Spinal cord (tissue), 10 donors: ENCODE data around the gene C15orf40. TPM values are rescaled to one million over a fixed set of nuclear protein-coding genes. Genes with fewer than 3 reads are reported as not detected.
A peak's percentile ranks its signal among the peaks of the same experiment; 100 is the strongest.
"Not testable (repeated sequence)": the region's sequence is repeated elsewhere in the genome, so short reads cannot be mapped to it uniquely, and the experiment has no call there.

Experiments used
- DNase-seq, 6 donors: peaks; one replicate each; pipeline versions ENCODE4 v3.0.0 to v3.0.0-alpha.2; 2013 to 2015; ENCODE audit warnings: low spot score in 6 of 6, low read depth in 4 of 6
- H3K27ac ChIP-seq: one replicate; pipeline ENCODE4 v1.5.1; 2013; ENCODE audit warnings: low read depth, low read length, control low read depth
- H3K27me3 ChIP-seq: one replicate; pipeline ENCODE4 v1.6.1; 2013; ENCODE audit warnings: low read length; ENCODE audit not compliant: control insufficient read depth, insufficient read depth
- H3K36me3 ChIP-seq: one replicate; pipeline ENCODE4 v1.6.1; 2013; ENCODE audit warnings: low read length; ENCODE audit not compliant: control insufficient read depth, insufficient read depth
- H3K4me1 ChIP-seq: one replicate; pipeline ENCODE4 v1.6.1; 2013; ENCODE audit warnings: low read length; ENCODE audit not compliant: control insufficient read depth, insufficient read depth
- H3K4me3 ChIP-seq: one replicate; pipeline ENCODE4 v1.5.1; 2013; ENCODE audit warnings: low read depth, low read length, control low read depth
- H3K9me3 ChIP-seq: one replicate; pipeline ENCODE4 v1.6.1; 2013; ENCODE audit warnings: low read length; ENCODE audit not compliant: control insufficient read depth, insufficient read depth
- WGBS: methylation state at CpG from one replicate; pipeline ENCODE4 v1.1.5; 2013; ENCODE audit warnings: missing lambda C conversion rate; ENCODE audit not compliant: insufficient coverage; 5-methylcytosine and 5-hydroxymethylcytosine counted together
- long read RNA-seq, 4 donors: transcript quantifications; one replicate each; lab custom pipeline, GENCODE V29; 2026
- polyA plus RNA-seq, 2 donors: library from polyadenylated mRNA; unstranded; fragments of 120-200 nt; gene quantifications; one replicate each; pipeline ENCODE4 v1.2.1, GENCODE V29; 2013; ENCODE audit not compliant: insufficient read length in 2 of 2
- total RNA-seq, 2 donors: library from RNA; depleted of rRNA in 1 of 2; stranded (reverse); fragments of 120-200 nt in 1 of 2; fragments of >200 nt in 1 of 2; gene quantifications; one replicate each; pipeline versions ENCODE4 v1.2.3 to v1.2.4, GENCODE V29; 2013 to 2014
- donor health status: healthy.

C15orf40 gene
- total RNA-seq (10 to 100 TPM; 11.3 to 18.6 TPM), polyA plus RNA-seq (10 to 100 TPM; 19.8 to 20.8 TPM)
- long read RNA-seq, donor 1, full-length matches to known transcripts, result 8 of 8 reads
- long read RNA-seq, donor 1, partial matches to known transcripts, result 0 of 8 reads
- long read RNA-seq, donor 1, other reads (novel, unspliced or antisense), result 0 of 8 reads
- long read RNA-seq, donor 2, full-length matches to known transcripts, result 6 of 6 reads
- long read RNA-seq, donor 2, partial matches to known transcripts, result 0 of 6 reads
- long read RNA-seq, donor 2, other reads (novel, unspliced or antisense), result 0 of 6 reads
- long read RNA-seq, donor 3, partial matches to known transcripts, result 0 of 1 reads
- long read RNA-seq, donor 3, other reads (novel, unspliced or antisense), result 0 of 1 reads
- long read RNA-seq, donor 4, full-length matches to known transcripts, result 10 of 10 reads
- long read RNA-seq, donor 4, partial matches to known transcripts, result 0 of 10 reads
- long read RNA-seq, donor 4, other reads (novel, unspliced or antisense), result 0 of 10 reads

DNA sequence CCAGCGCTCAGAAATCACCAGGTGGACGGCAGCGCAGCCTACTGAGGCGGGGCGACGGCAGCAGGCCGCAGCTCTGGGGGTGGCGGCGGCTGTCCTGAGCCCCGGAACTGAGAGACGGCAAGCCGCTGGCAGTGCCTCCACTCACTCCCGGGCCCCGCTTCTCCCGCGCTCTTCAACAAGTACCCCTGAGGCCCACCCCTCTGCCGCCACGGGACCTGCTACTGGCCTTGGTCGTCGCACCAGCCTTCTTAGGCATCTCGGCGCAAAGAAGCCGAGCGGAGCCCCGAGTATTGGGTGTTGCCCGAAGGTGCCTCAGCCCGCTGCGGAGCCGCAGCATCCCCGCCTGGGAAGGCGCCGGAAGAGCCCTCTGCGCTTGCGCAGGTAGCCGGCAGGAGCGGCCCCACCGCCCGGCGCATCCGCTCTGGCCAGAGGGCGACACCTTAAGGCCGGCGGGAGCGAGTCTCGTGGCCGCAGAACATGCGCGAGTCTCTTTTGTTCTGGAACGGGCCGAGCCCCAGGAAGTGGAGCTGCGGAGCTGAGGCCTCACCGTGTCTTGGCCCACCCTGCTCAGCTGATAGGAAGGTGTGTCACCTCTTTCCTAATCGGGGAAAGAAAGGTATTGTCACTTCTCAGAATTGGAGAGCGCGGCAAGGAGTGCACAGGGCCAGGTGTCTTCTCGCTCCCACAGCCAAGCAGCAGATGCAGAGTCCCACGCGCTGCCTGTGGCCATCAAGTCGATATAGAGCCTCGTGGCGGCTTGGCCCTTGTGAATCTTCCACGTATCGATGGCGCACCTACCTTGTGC is at the start of gene C15orf40:
C15orf40 (minus strand) TSS at position 369 of the 805 bp plus-strand sequence; CDS start at position 337, 32 bp downstream.
- Histone ChIP-seq H3K4me1 (peaks cover 15% of the 10 kb centered on the region), H3K27me3 (no peaks in the 10 kb centered on the region), H3K27ac (peak within 1 kb of the TSS; percentile 81), H3K4me3 (peak within 1 kb of the TSS; percentile 87), H3K36me3 (peaks cover 18% of the 10 kb centered on the region), H3K9me3 (no peaks in the 10 kb centered on the region)
- peak; percentile 80 to 98 (median 88) for DNase-seq
- WGBS, result 2% methylated on average over 64 of the region's 64 CpGs

DNA sequence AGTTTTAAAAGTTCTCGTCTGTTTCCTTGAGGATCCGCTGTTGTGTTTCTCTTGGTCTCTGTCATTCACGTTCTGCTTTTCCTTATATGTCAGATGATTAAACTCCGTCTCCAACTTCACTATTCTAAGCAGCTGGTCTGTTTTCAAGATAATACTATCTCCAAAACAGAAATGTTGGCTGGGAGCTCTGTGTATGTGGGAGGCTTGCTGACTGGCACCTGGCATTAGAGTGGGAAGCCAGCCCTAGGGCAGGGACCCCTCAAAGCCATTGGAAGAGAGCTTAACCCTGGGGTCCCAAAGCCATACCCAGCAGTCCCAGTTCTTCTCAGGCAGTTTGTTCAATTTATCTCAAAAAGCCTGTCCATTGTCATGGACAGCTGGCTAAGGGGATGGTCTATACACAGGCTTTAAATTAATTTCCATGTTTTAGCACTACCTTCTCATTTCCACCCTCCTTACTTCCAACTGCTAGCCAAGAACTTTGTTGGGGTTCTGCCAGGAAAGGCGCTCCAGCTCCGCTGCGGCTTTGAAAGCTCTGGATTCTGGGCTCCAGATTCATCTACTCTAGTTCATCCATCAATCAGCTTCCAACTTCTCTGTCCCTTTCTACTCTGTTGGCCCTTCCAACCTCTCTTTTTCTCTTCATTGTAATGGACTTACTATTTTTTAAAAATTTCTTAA is 46.4 kb upstream of the C15orf40 start:
- WGBS, result 61% methylated on average over 5 of the region's 7 CpGs
- peaks cover 15% of the 10 kb centered on the region for H3K36me3 ChIP-seq
- no peak overlapping the region for H3K4me3 ChIP-seq
- H3K9me3 ChIP-seq, result no peaks in the 10 kb centered on the region
- H3K4me1 ChIP-seq, result peaks cover 8% of the 10 kb centered on the region
- peak in 1 of 6 donors; percentile 64 for DNase-seq
- H3K27ac ChIP-seq, result no peak overlapping the region
- H3K27me3 ChIP-seq, result no peaks in the 10 kb centered on the region

DNA sequence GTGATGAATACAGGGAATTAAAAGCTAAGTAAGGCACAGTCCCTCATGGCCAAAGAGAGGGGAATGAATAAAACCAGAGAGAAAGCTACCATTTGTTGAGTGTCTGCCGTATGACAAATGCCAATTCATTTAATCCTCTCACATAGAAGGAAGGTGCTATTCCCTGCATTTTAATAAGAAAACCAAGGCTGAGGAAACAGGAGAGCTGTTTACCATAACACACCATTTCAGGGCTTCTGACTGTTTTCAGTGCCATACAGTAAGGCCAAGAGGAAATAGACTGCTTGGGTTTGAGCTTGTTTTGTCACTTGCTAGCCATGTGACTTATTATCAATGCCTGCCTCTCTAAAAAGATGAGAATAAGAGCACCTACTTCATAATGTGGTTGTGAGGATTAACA is 45.6 kb upstream of the C15orf40 start:
- peak in 1 of 6 donors; percentile 43 for DNase-seq
- Histone ChIP-seq H3K9me3 (no peaks in the 10 kb centered on the region), H3K27ac (no peak overlapping the region), H3K27me3 (no peaks in the 10 kb centered on the region), H3K36me3 (peaks cover 17% of the 10 kb centered on the region), H3K4me1 (peaks cover 8% of the 10 kb centered on the region), H3K4me3 (no peak overlapping the region)
- WGBS, result no CpG with 5 or more reads among the region's 1 CpG

DNA sequence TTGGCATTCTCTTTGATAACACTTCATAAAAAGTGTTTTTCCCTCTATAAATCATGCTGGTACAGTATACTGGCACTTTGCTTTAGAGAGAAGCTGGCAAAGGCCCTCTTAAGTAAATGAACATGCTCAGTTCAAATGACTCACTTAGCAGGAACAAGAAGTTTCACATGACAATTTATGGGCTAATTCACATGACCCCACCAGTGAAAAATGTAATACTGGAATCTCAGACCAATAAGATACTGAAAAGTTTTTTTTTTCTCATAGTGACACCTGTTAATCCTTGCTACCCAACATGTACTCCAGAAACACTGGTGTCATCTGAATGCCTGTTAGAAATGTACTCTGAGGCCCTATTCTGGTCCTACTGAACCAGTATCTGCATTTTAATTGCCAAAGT is 41.7 kb upstream of the C15orf40 start:
- H3K4me3 ChIP-seq, result no peak overlapping the region
- H3K4me1 ChIP-seq, result peaks cover 5% of the 10 kb centered on the region
- no peaks in the 10 kb centered on the region for H3K27me3 ChIP-seq
- no peak overlapping the region for H3K27ac ChIP-seq
- peaks cover 21% of the 10 kb centered on the region for H3K36me3 ChIP-seq
- no peak for DNase-seq
- no peaks in the 10 kb centered on the region for H3K9me3 ChIP-seq

DNA sequence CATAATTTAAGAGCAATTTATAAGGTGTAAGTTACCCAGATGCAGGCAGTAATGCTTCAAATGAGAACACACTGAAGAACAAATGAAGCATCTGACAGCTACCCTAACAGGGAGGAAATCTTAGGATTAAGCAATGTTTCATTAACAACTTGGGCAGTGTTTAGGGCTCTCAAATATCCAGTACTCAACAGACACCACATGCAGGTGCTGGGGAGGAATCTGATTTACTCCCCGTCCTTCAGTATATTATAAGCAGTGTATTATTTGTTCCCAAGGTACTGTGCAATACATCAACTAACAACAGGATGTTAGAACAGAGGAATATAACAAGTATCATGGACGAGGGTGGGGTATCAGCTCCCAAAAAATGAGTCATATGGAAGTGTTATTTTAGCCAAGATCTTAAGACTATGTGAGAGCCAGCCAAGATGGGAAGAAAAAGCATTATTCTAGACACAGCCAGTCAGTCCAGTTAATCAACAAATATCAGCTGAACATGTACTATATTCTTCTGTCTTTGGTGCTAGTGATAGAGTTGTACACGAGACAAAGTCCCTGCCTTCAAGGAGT is 35.2 kb upstream of the C15orf40 start:
- WGBS, result no CpG with 5 or more reads among the region's 3 CpGs
- Histone ChIP-seq H3K36me3 (peaks cover 12% of the 10 kb centered on the region), H3K27me3 (no peaks in the 10 kb centered on the region), H3K4me1 (no peaks in the 10 kb centered on the region), H3K27ac (no peak overlapping the region), H3K9me3 (no peaks in the 10 kb centered on the region), H3K4me3 (no peak overlapping the region)
- DNase-seq, result no peak

DNA sequence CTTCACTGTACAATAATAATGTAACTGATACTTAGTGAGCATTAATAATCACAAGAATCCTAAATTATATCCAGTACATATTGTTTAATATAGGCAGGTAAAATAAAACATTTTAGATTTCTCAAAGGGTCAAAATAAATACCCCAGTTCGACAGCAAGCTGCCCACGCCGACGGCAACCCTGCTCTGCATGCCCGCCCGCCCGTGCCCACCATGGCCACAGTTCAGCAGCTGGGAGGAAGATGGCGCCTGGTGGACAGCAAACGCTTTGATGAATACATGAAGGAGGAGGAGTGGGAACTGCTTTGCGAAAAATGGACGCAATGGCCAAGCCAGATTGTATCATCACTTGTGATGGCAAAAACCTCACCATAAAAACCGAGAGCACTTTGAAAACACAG is 32.7 kb upstream of the C15orf40 start:
- H3K27ac ChIP-seq, result no peak overlapping the region
- no peaks in the 10 kb centered on the region for H3K9me3 ChIP-seq
- H3K4me3 ChIP-seq, result no peak overlapping the region
- H3K36me3 ChIP-seq, result peaks cover 35% of the 10 kb centered on the region
- no peaks in the 10 kb centered on the region for H3K4me1 ChIP-seq
- H3K27me3 ChIP-seq, result no peaks in the 10 kb centered on the region
- DNase-seq, result no peak
- 96% methylated on average over 11 of the region's 12 CpGs for WGBS

DNA sequence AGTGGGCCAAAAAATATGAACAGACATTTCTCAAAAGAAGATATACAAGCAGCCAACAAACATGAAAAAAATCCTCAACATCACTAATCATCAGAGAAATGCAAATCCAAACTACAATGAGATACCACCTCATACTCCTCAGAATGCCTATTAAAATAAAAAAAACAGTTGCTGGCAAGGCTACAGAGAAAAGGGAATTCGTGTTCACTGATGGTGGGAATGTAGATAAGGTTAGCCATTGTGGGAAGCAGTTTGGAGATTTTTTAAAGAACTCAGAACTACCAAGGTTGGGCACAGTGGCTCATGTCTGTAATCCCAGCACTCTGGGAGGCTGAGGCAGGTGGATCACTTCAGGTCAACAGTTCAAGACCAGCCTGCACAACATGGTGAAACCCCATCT is 27.8 kb upstream of the C15orf40 start:
- H3K36me3 ChIP-seq, result peaks cover 30% of the 10 kb centered on the region
- H3K4me1 ChIP-seq, result no peaks in the 10 kb centered on the region
- no peak overlapping the region for H3K27ac ChIP-seq
- H3K4me3 ChIP-seq, result no peak overlapping the region
- no CpG with 5 or more reads among the region's 1 CpG for WGBS
- no peaks in the 10 kb centered on the region for H3K27me3 ChIP-seq
- no peak for DNase-seq
- H3K9me3 ChIP-seq, result no peaks in the 10 kb centered on the region

DNA sequence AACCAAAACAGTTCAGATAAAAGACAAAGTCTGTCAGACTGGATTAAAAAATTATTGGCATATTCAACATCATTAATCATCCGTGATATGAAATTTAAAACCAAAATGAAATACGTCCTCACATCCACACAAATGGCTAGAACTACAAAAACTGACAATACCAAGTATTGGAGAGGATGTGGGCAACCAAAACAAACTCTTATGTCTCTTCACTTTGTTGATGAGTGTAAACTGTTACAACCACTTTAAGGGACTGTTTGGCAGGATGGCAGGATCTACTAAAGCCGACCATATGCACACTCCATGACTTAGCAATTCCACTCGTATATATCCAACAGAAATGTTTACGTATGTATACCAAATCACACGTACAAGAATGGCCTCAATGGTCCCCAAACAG is 24.8 kb upstream of the C15orf40 start:
- Histone ChIP-seq H3K4me3 (no peak overlapping the region), H3K4me1 (no peaks in the 10 kb centered on the region)
- 100% methylated on average over 1 of the region's 6 CpGs for WGBS

DNA sequence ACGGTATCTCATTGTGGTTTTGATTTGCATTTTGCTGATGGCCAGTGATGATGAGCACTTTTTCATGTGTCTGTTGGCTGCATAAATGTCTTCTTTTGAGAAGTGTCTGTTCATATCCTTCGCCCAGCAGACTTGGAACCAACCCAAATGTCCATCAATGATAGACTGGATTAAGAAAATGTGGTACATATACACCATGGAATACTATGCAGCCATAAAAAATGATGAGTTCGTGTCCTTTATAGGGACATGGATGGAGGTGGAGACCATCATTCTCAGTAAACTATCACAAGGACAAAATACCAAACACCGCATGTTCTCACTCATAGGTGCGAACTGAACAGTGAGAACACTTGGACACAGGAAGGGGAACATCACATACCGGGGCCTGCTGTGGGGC is 19.8 kb upstream of the C15orf40 start:
- H3K36me3 ChIP-seq, result peaks cover 14% of the 10 kb centered on the region
- not testable (repeated sequence) for H3K4me3 ChIP-seq, H3K27ac ChIP-seq, DNase-seq, H3K27me3 ChIP-seq, H3K9me3 ChIP-seq, H3K4me1 ChIP-seq
- no CpG with 5 or more reads among the region's 6 CpGs for WGBS

More for the DNA sequence above, 24.8 kb upstream of the C15orf40 start:
- DNase-seq, result no peak
- no peaks in the 10 kb centered on the region for H3K9me3 ChIP-seq
- H3K27ac ChIP-seq, result no peak overlapping the region
- peaks cover 23% of the 10 kb centered on the region for H3K36me3 ChIP-seq
- no peaks in the 10 kb centered on the region for H3K27me3 ChIP-seq
